KOPT-K1 (cell line): ENCODE measurements around the gene OR5T2.
"Not testable (repeated sequence)": the region's sequence is repeated elsewhere in the genome, so short reads cannot be mapped to it uniquely, and the experiment has no call there.

ENCODE experiments used
- H3K27ac ChIP-seq: fragments of 200-600 bp; sonication (generic); 2 replicates; pipeline ENCODE4 v1.5.1; 2016; ENCODE audit warnings: antibody characterized with exemption, mild to moderate bottlenecking, low read depth, low read length; ENCODE audit not compliant: poor library complexity, severe bottlenecking
- H3K36me3 ChIP-seq: fragments of 200-600 bp; sonication (generic); 2 replicates; pipeline ENCODE4 v1.5.1; 2017; ENCODE audit warnings: antibody characterized with exemption, mild to moderate bottlenecking, low read length, moderate library complexity; ENCODE audit not compliant: insufficient read depth
- H3K9me3 ChIP-seq: fragments of 200-600 bp; sonication (generic); 2 replicates; pipeline ENCODE4 v1.5.1; 2017; ENCODE audit warnings: antibody characterized with exemption, low read length, mild to moderate bottlenecking; ENCODE audit not compliant: insufficient read depth, poor library complexity, severe bottlenecking

Gene OR5T2

DNA sequence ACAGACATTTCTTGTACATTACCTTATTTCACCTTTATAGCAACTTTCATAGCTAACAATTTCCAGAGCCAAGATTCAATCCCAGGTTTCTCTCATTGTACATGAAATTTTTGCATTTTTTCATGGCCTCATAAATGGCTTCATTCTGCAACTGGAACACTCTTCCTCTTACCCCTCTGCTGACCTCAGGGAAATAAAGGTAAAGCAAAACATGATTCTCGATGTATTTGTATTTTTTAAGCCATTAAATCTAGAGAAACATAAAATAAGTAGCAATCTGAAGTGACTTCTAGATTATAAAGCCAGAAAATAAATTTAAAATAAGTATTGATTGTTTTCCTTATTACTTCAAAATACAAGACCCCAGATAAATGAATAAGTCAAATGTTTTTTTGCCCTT is at the start of gene OR5T2:
OR5T2 (minus strand) TSS at position 101 of the 400 bp plus-strand sequence. CDS start 1,193 bp downstream, outside the sequence.
- H3K36me3 ChIP-seq: no peaks in the 10 kb centered on the region
- H3K9me3 ChIP-seq: no peaks in the 10 kb centered on the region

GRCh38 chr11:56273854-56274253 is 39.8 kb upstream of the OR5T2 start, which contains the start of gene OR5T1:
Gene OR5T1 (plus strand): TSS chr11:56274154. CDS start chr11:56275639, 1,485 bp downstream.
- no peak within 1 kb of the TSS for H3K27ac ChIP-seq
- H3K9me3 ChIP-seq: no peaks in the 10 kb centered on the region
- H3K36me3 ChIP-seq: no peaks in the 10 kb centered on the region

More for the DNA sequence above, at the start of gene OR5T2:
- H3K27ac ChIP-seq: no peak within 1 kb of the TSS

DNA sequence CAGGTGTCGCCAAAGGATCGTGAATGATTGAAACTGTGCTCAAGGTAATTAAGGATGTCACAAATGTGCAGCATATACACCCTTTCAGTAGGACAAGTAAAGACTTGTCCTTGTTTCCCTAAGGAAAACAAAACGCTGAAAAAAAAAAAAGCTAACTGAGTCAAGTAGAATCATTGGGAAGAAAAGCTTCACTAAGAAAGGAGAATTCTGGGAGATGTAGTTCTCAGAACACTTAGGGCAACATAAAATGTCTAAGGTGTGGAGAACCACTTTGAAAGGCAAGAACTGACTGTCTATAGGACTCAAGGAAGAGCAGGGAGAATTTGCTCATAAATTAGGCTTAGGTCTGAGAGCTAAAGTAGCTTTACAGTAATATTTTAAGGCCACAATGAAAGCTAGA is 37.0 kb upstream of the OR5T2 start:
- Histone ChIP-seq H3K9me3 (no peaks in the 10 kb centered on the region), H3K36me3 (no peaks in the 10 kb centered on the region), H3K27ac (no peak overlapping the region)

DNA sequence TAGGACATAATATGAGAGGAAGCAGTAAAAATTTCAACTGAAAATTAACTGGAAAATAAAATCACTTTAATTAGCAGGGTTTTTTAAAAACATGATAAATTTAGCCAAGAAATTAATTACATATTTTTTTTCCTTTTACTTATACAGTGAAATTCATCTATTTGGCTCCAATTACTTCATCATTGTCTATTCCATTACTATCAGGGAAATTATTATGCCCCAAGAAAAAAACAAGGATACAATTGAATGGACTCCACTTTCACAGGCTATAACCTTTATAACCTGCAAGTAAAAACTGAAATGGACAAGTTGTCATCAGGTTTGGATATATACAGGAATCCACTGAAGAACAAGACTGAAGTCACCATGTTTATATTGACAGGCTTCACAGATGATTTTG is 17.9 kb upstream of the OR5T2 start, which contains the start of gene OR5T3:
OR5T3 (plus strand) TSS at position 301 of the 400 bp plus-strand sequence; CDS start at position 301, 0 bp downstream.
- H3K9me3 ChIP-seq: no peaks in the 10 kb centered on the region
- H3K36me3 ChIP-seq: no peaks in the 10 kb centered on the region
- no peak within 1 kb of the TSS for H3K27ac ChIP-seq

GRCh38 chr11:56219735-56220134 is 14.3 kb downstream of the OR5T2 start:
- H3K36me3 ChIP-seq, H3K27ac ChIP-seq, H3K9me3 ChIP-seq: not testable (repeated sequence)

DNA sequence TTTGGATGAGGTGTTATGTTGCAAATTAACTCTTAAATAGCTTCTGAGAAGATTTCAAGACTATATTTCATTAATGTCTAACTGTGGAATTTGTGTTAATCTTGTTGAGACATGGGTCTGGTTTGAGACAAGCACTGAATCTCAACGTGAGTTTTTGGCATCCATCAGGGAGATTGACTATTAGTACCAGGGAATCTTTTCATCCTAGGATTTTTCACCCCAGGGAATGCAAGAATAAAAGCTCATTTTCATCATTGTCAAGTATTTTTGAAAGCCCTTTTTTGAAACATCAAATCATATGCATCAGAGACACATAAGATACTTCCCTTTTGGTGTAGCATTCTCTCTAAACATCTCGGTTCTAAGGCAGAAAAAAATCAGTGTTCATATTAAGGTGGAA is 19.5 kb downstream of the OR5T2 start:
- peaks cover 5% of the 10 kb centered on the region for H3K9me3 ChIP-seq
- no peaks in the 10 kb centered on the region for H3K36me3 ChIP-seq
- no peak overlapping the region for H3K27ac ChIP-seq

DNA sequence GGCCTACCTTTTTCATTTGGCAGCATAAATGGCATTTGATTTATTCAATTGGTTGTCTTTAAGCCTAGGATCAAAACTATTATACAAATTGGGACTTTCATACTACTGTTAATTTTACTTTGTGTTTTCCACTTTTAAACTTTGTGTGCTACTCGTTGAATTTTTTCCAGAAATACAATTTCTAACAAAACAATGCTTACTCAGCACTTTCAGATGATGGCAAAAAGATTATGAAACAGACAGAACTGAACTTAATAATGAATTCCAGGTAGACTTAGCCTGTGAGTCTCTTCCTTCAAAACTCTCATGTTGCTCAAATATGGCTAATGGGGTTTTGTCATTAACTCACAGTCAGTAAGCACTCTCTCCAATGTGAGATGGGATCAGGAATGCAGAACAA is 26.3 kb downstream of the OR5T2 start:
- Histone ChIP-seq H3K9me3 (no peaks in the 10 kb centered on the region), H3K27ac (no peak overlapping the region), H3K36me3 (no peaks in the 10 kb centered on the region)

DNA sequence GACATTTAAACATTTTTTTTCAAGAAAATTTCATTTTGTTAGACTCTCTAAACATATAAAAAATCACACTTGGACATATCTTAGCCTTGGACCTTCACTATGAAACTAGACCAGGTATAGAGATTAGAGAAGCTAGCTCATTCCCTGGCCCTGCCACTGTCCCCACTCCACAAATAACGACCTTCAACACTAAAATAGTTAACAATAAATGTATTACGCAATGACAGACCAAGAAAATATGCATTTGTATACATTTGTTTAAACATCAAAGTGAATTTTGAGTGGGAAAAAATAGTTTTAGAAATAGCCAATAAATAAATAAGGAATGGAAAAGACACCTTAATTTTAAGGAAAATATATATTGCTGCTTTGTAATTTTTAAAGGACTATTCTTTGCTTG is 36.7 kb downstream of the OR5T2 start:
- H3K27ac ChIP-seq: no peak overlapping the region
- no peaks in the 10 kb centered on the region for H3K9me3 ChIP-seq
- H3K36me3 ChIP-seq: no peaks in the 10 kb centered on the region

DNA sequence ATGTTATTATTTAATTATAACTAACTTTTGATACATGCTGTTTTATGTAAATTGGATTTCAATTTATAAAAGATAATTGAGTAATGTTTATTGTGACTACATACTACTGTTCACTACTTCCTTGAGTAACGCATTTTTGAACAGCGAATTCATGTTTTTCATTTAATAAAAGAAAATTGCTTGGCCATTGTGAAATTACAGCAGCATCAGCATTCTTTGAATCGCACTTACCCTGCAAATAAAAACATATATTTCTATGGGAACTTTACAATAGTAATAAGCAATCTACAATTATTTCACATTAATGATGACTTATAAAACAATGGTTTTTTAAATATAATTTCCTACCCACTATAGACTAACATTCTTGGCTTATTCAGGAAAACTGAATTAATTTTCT is 37.4 kb downstream of the OR5T2 start:
- H3K9me3 ChIP-seq: no peaks in the 10 kb centered on the region
- no peak overlapping the region for H3K27ac ChIP-seq
- H3K36me3 ChIP-seq: no peaks in the 10 kb centered on the region

GRCh38 chr11:56188602-56189001 is 45.5 kb downstream of the OR5T2 start:
- no peaks in the 10 kb centered on the region for H3K36me3 ChIP-seq
- H3K9me3 ChIP-seq: no peaks in the 10 kb centered on the region
- no peak overlapping the region for H3K27ac ChIP-seq

GRCh38 chr11:56183459-56183858 is 50.6 kb downstream of the OR5T2 start:
- Histone ChIP-seq H3K9me3 (no peaks in the 10 kb centered on the region), H3K36me3 (no peaks in the 10 kb centered on the region), H3K27ac (no peak overlapping the region)
